Right ventricle myocardium superior (tissue), 1 donor: Measurements from ENCODE around the gene NPIPA1. TPM values are rescaled to one million over a fixed set of nuclear protein-coding genes. Genes with fewer than 3 reads are reported as not detected.

Experiments used
- microRNA-seq: library from miRNA; unstranded; fragments of <30 nt; microRNA quantifications from one replicate; pipeline ENCODE4 v1.2.0, GENCODE V29; 2020
- total RNA-seq: library from RNA; stranded (reverse); fragmentation: NEBNext Ultra II Directional; extraction: Animal tissue kit (Norgen Biotek cat#: 25700); gene quantifications from one replicate; pipeline ENCODE4 v1.2.1, GENCODE V29; 2021
- donor health status: DM: no; HTN: yes; CAD: no; lungs with severe emphysema.

The NPIPA1 gene
- total RNA-seq, 1 donor from 2014 or later = 38.1 TPM

Small RNA genes lying within 50 kb of the gene (microRNA-seq; reads per million reads assigned to microRNA genes)
- gene MIR3180-1 = not detected
- not detected for gene MIR3670-1
- not detected for gene MIR6511A1
- not detected for gene MIR6770-1

Other genes with a start within 250 kb of the NPIPA1 start
- gene PLA2G10, start 243.1 kb upstream of the NPIPA1 start, total RNA-seq = not detected
- gene NPIPA3, start 234.0 kb upstream of the NPIPA1 start, total RNA-seq = 0.65 TPM
- 4.0 TPM for gene NPIPA2, start 194.9 kb upstream of the NPIPA1 start, total RNA-seq
- 130 TPM for gene NOMO1, start 103.7 kb upstream of the NPIPA1 start, total RNA-seq
- 72.6 TPM for gene PDXDC1, start 37.6 kb downstream of the NPIPA1 start, total RNA-seq
- gene NTAN1, start 118.6 kb downstream of the NPIPA1 start, total RNA-seq = 23.3 TPM
- 24.2 TPM for gene RRN3, start 156.8 kb downstream of the NPIPA1 start, total RNA-seq